Astrocyte (in vitro differentiated cells and primary cell): ENCODE data around the gene LGALS3BP.

ENCODE experiments used
- EZH2 ChIP-seq: IDR thresholded peaks from 2 replicates; pipeline ENCODE4 v1.6.1; 2012; ENCODE audit warnings: mild to moderate bottlenecking, low read length, inconsistent platforms; ENCODE audit not compliant: insufficient read depth
- TF ChIP-seq, protein P1 (sequence below): IDR thresholded peaks from 2 replicates; pipeline ENCODE4 v1.5.1; 2011; ENCODE audit warnings: low read depth, mild to moderate bottlenecking, inconsistent platforms, low read length, moderate library complexity; ENCODE audit not compliant: insufficient read depth

DNA sequence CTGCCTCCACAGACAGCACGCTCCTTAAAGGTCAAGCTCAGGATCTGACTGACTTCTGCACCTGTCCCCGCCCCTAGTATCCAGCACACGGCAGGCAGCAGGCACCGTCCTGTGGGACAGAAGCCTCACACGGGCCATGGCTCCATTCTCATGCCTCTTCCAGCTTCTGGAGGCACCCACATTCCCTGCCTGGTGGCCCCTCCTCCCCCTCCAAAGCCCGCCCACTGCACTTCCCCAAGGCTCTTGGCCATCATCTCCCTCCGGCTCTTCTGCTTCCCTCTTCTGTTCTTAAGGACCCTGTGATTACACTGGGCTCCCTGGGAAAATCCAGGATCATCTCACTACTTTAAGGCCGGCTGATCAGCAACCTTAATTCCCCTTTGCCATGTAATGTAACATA lies 26.3 kb upstream of the LGALS3BP start:
- TF ChIP-seq, protein P1, sequence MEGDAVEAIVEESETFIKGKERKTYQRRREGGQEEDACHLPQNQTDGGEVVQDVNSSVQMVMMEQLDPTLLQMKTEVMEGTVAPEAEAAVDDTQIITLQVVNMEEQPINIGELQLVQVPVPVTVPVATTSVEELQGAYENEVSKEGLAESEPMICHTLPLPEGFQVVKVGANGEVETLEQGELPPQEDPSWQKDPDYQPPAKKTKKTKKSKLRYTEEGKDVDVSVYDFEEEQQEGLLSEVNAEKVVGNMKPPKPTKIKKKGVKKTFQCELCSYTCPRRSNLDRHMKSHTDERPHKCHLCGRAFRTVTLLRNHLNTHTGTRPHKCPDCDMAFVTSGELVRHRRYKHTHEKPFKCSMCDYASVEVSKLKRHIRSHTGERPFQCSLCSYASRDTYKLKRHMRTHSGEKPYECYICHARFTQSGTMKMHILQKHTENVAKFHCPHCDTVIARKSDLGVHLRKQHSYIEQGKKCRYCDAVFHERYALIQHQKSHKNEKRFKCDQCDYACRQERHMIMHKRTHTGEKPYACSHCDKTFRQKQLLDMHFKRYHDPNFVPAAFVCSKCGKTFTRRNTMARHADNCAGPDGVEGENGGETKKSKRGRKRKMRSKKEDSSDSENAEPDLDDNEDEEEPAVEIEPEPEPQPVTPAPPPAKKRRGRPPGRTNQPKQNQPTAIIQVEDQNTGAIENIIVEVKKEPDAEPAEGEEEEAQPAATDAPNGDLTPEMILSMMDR = no peak
- no peak for TF ChIP-seq EZH2
